Measurements from ENCODE around the gene FBXW9. TPM values are rescaled to one million over a fixed set of nuclear protein-coding genes. Genes with fewer than 3 reads are reported as not detected.

The FBXW9 gene
- polyA plus RNA-seq, 1 donor from 2014 or later: 16.2 TPM

- peak overlapping the region; percentile 87 for H3K27ac ChIP-seq (ENCODE audit: low read length)
- no peak for TF ChIP-seq CTCF (IDR thresholded peaks at IDR 0.05; ENCODE audit: poor library complexity, severe bottlenecking)
- TF ChIP-seq RAD21 (conservative IDR thresholded peaks at IDR 0.05): no peak
- no peak for TF ChIP-seq SMC3 (conservative IDR thresholded peaks at IDR 0.05; ENCODE audit: poor library complexity)
- peak; percentile 6 for TF ChIP-seq POLR2AphosphoS5 (IDR thresholded peaks at IDR 0.05)
- peak; percentile 28 for TF ChIP-seq REST (IDR thresholded peaks at IDR 0.05; ENCODE audit: borderline replicate concordance)
- TF ChIP-seq TAF1 (IDR thresholded peaks at IDR 0.05; ENCODE audit: low read depth): no peak
- no peak for TF ChIP-seq EP300 (conservative IDR thresholded peaks at IDR 0.05; ENCODE audit: poor library complexity, severe bottlenecking)
- TF ChIP-seq MXI1 (conservative IDR thresholded peaks at IDR 0.05; ENCODE audit: poor library complexity, severe bottlenecking): no peak
- TF ChIP-seq EZH2 (IDR thresholded peaks at IDR 0.05; ENCODE audit: borderline replicate concordance, insufficient read depth, low read length, poor library complexity, severe bottlenecking): no peak
Measured at GRCh38 chr19:12721656-12722565, 25.5 kb upstream of the FBXW9 start.

GRCh38 chr19:12720851-12721655 lies 24.6 kb upstream of the FBXW9 start:
- H4K20me1 ChIP-seq (ENCODE audit: insufficient read depth): no peaks in the 10 kb centered on the region
- H3K27me3 ChIP-seq (ENCODE audit: insufficient read depth, low read depth, low read length): no peaks in the 10 kb centered on the region
- H3F3A ChIP-seq (ENCODE audit: insufficient read depth, low read length, poor library complexity, severe bottlenecking): peaks cover 5% of the 10 kb centered on the region
- no peak for TF ChIP-seq RAD21 (conservative IDR thresholded peaks at IDR 0.05)
- TF ChIP-seq REST (IDR thresholded peaks at IDR 0.05; ENCODE audit: borderline replicate concordance): no peak
- TF ChIP-seq POLR2AphosphoS5 (IDR thresholded peaks at IDR 0.05): no peak
- no peak for TF ChIP-seq MXI1 (conservative IDR thresholded peaks at IDR 0.05; ENCODE audit: poor library complexity, severe bottlenecking)
- no peak for TF ChIP-seq CTCF (IDR thresholded peaks at IDR 0.05; ENCODE audit: poor library complexity, severe bottlenecking)
- no peak for TF ChIP-seq EZH2 (IDR thresholded peaks at IDR 0.05; ENCODE audit: borderline replicate concordance, insufficient read depth, low read length, poor library complexity, severe bottlenecking)
- no peak for TF ChIP-seq SMC3 (conservative IDR thresholded peaks at IDR 0.05; ENCODE audit: poor library complexity)
- TF ChIP-seq TAF1 (IDR thresholded peaks at IDR 0.05; ENCODE audit: low read depth): no peak
- H3K79me2 ChIP-seq (replicated peaks; ENCODE audit: insufficient read depth, low read length): peaks cover 27% of the 10 kb centered on the region
- H3K9me2 ChIP-seq (ENCODE audit: insufficient read depth, low read length): no peaks in the 10 kb centered on the region
- H3K9me3 ChIP-seq (ENCODE audit: low read length): no peaks in the 10 kb centered on the region
- peak overlapping the region; percentile 87 for H3K27ac ChIP-seq (ENCODE audit: low read length)
- H3K4me2 ChIP-seq (ENCODE audit: low read length): peak overlapping the region; percentile 96
- H3K36me3 ChIP-seq (ENCODE audit: insufficient read depth, low read length): no peaks in the 10 kb centered on the region
- H3K4me3 ChIP-seq (ENCODE audit: low read length): peak overlapping the region; percentile 85
- no peak overlapping the region for H2AFZ ChIP-seq (ENCODE audit: low read depth, low read length)
- peak overlapping the region; percentile 87 for H3K9ac ChIP-seq (ENCODE audit: low read length)

More at GRCh38 chr19:12721656-12722565, 25.5 kb upstream of the FBXW9 start:
- no peaks in the 10 kb centered on the region for H3K27me3 ChIP-seq (ENCODE audit: insufficient read depth, low read depth, low read length)
- H3K9me2 ChIP-seq (ENCODE audit: insufficient read depth, low read length): no peaks in the 10 kb centered on the region
- H3K4me2 ChIP-seq (ENCODE audit: low read length): peak overlapping the region; percentile 96
- H3F3A ChIP-seq (ENCODE audit: insufficient read depth, low read length, poor library complexity, severe bottlenecking): peaks cover 5% of the 10 kb centered on the region
- H3K4me3 ChIP-seq (ENCODE audit: low read length): peak overlapping the region; percentile 85
- H3K9me3 ChIP-seq (ENCODE audit: low read length): no peaks in the 10 kb centered on the region
- peaks cover 27% of the 10 kb centered on the region for H3K79me2 ChIP-seq (replicated peaks; ENCODE audit: insufficient read depth, low read length)
- no peaks in the 10 kb centered on the region for H4K20me1 ChIP-seq (ENCODE audit: insufficient read depth)
- H3K9ac ChIP-seq (ENCODE audit: low read length): peak overlapping the region; percentile 87
- no peaks in the 10 kb centered on the region for H3K36me3 ChIP-seq (ENCODE audit: insufficient read depth, low read length)
- H2AFZ ChIP-seq (ENCODE audit: low read depth, low read length): peak overlapping the region; percentile 32

All from neural cell (in vitro differentiated cells).